ENCODE data around the gene ZBTB7B. TPM values are rescaled to one million over a fixed set of nuclear protein-coding genes. Genes with fewer than 3 reads are reported as not detected.

Gene ZBTB7B
- total RNA-seq, 1 donor from 2014 or later, result 8.1 TPM

- peak; percentile 78 for DNase-seq
- peaks cover 1% of the 10 kb centered on the region for H3K9me3 Mint-ChIP-seq (ENCODE audit: unreplicated experiment)
- TF ChIP-seq CTCF (IDR thresholded peaks at IDR 0.05; ENCODE audit: partially characterized antibody, unreplicated experiment), result no peak
- H3K27ac Mint-ChIP-seq (ENCODE audit: unreplicated experiment), result no peak overlapping the region
- peaks cover 1% of the 10 kb centered on the region for H3K4me1 Mint-ChIP-seq (ENCODE audit: low read depth, unreplicated experiment)
- H3K4me3 Mint-ChIP-seq (ENCODE audit: unreplicated experiment), result no peak overlapping the region
- H3K27me3 Mint-ChIP-seq (ENCODE audit: unreplicated experiment), result no peaks in the 10 kb centered on the region
- H3K36me3 Mint-ChIP-seq (ENCODE audit: unreplicated experiment), result no peaks in the 10 kb centered on the region
Measured at GRCh38 chr1:155012026-155012546, 9.5 kb downstream of the ZBTB7B start.

- no peak for DNase-seq
- peaks cover 1% of the 10 kb centered on the region for H3K4me1 Mint-ChIP-seq (ENCODE audit: low read depth, unreplicated experiment)
- H3K4me3 Mint-ChIP-seq (ENCODE audit: unreplicated experiment), result peak overlapping the region; percentile 15
- no peak overlapping the region for H3K27ac Mint-ChIP-seq (ENCODE audit: unreplicated experiment)
- TF ChIP-seq CTCF (IDR thresholded peaks at IDR 0.05; ENCODE audit: partially characterized antibody, unreplicated experiment), result no peak
- no peaks in the 10 kb centered on the region for H3K36me3 Mint-ChIP-seq (ENCODE audit: unreplicated experiment)
- H3K9me3 Mint-ChIP-seq (ENCODE audit: unreplicated experiment), result peaks cover 2% of the 10 kb centered on the region
- no peaks in the 10 kb centered on the region for H3K27me3 Mint-ChIP-seq (ENCODE audit: unreplicated experiment)
Measured at GRCh38 chr1:155012776-155013602, 10.4 kb downstream of the ZBTB7B start.

DNA sequence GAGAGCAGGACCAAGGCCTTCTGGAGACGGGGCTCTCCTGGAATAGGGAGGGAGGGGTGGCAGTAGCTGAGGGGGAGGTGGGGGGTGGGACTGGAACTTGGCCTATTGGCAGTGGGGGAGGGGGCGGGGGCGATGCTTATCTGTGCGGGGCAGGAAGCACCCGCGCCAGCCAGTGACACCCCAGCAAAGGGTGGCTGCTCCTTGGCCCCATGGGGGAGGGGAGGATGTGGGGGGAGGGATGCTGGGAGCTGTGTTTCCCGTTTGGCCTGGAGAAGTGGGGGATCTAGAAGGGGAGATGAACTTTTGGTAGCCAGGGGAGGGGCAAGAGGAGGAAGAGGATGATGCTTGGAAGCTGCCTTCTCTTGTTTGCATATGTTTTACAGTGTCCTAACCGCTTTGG, 11.0 kb downstream of the ZBTB7B start:
- no peak for TF ChIP-seq CTCF (IDR thresholded peaks at IDR 0.05; ENCODE audit: partially characterized antibody, unreplicated experiment)
- Mint-ChIP-seq H3K27ac (ENCODE audit: unreplicated experiment) (no peak overlapping the region), H3K4me1 (ENCODE audit: low read depth, unreplicated experiment) (peaks cover 3% of the 10 kb centered on the region), H3K4me3 (ENCODE audit: unreplicated experiment) (no peak overlapping the region), H3K9me3 (ENCODE audit: unreplicated experiment) (peaks cover 3% of the 10 kb centered on the region), H3K36me3 (ENCODE audit: unreplicated experiment) (no peaks in the 10 kb centered on the region), H3K27me3 (ENCODE audit: unreplicated experiment) (no peaks in the 10 kb centered on the region)
- no peak for DNase-seq

DNA sequence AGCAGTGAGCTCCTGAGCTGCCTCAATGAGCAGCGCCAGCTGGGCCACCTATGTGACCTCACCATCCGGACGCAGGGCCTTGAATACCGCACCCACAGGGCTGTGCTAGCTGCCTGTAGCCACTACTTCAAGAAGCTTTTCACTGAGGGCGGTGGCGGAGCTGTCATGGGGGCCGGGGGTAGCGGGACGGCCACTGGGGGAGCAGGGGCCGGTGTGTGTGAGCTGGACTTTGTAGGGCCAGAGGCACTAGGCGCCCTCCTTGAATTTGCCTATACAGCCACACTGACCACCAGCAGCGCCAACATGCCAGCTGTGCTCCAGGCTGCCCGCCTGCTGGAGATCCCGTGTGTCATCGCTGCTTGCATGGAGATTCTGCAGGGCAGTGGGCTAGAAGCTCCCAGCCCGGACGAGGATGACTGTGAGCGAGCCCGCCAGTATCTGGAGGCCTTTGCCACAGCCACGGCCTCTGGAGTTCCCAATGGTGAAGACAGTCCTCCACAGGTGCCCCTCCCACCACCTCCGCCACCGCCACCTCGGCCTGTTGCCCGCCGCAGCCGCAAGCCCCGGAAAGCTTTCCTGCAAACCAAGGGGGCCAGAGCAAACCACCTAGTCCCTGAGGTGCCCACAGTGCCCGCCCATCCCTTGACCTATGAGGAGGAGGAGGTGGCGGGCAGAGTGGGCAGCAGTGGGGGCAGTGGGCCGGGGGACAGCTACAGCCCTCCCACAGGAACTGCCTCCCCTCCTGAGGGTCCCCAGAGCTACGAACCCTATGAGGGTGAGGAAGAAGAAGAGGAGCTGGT, 12.3 kb downstream of the ZBTB7B start:
- Mint-ChIP-seq H3K9me3 (ENCODE audit: unreplicated experiment) (peaks cover 9% of the 10 kb centered on the region), H3K4me3 (ENCODE audit: unreplicated experiment) (no peak overlapping the region), H3K4me1 (ENCODE audit: low read depth, unreplicated experiment) (peaks cover 16% of the 10 kb centered on the region), H3K36me3 (ENCODE audit: unreplicated experiment) (no peaks in the 10 kb centered on the region), H3K27ac (ENCODE audit: unreplicated experiment) (no peak overlapping the region), H3K27me3 (ENCODE audit: unreplicated experiment) (peaks cover 6% of the 10 kb centered on the region)
- TF ChIP-seq CTCF (IDR thresholded peaks at IDR 0.05; ENCODE audit: partially characterized antibody, unreplicated experiment), result no peak
- no peak for DNase-seq

All from glutamatergic neuron (in vitro differentiated cells).